NT2/D1 (cell line): ENCODE data around the gene CHL1.

ENCODE experiments used
- DNase-seq: peaks from one replicate; pipeline ENCODE4 v3.0.0-alpha.2; 2011; ENCODE audit warnings: low read depth, low spot score
- H3K27me3 ChIP-seq: 2 replicates; pipeline ENCODE4 v1.6.0; 2011; ENCODE audit warnings: mild to moderate bottlenecking; ENCODE audit not compliant: insufficient read length, insufficient read depth
- H3K36me3 ChIP-seq: 2 replicates; pipeline ENCODE4 v1.6.1; 2011; ENCODE audit warnings: mild to moderate bottlenecking, low read length, mixed read lengths; ENCODE audit not compliant: insufficient read depth, insufficient read length
- H3K4me1 ChIP-seq: 2 replicates; pipeline ENCODE4 v1.5.1; 2011; ENCODE audit not compliant: insufficient read depth, insufficient read length
- H3K4me3 ChIP-seq: 2 replicates; pipeline ENCODE4 v1.5.1; 2011; ENCODE audit warnings: low read depth; ENCODE audit not compliant: insufficient read length
- H3K9ac ChIP-seq: 2 replicates; pipeline ENCODE4 v1.6.0; 2011; ENCODE audit warnings: low read depth; ENCODE audit not compliant: insufficient read length
- H3K9me3 ChIP-seq: 2 replicates; pipeline ENCODE4 v1.5.1; 2011; ENCODE audit warnings: mild to moderate bottlenecking, low read length; ENCODE audit not compliant: insufficient read depth
- SUZ12 ChIP-seq: IDR thresholded peaks from 2 replicates; pipeline ENCODE4 v1.6.1; 2011; ENCODE audit not compliant: insufficient read length, insufficient read depth; ENCODE audit errors: extremely low read depth
- YY1 ChIP-seq: IDR thresholded peaks from 2 replicates; pipeline ENCODE4 v1.6.1; 2011; ENCODE audit not compliant: insufficient read length, insufficient read depth
- ZNF274 ChIP-seq: IDR thresholded peaks from 2 replicates; pipeline ENCODE4 v1.6.1; 2011; ENCODE audit warnings: mild to moderate bottlenecking, low read depth, low read length

The CHL1 gene

GRCh38 chr3:403826-404225, 207.3 kb downstream of the CHL1 start:
- DNase-seq, result no peak
- Histone ChIP-seq H3K27me3 (no peaks in the 10 kb centered on the region), H3K36me3 (no peaks in the 10 kb centered on the region), H3K4me1 (no peaks in the 10 kb centered on the region), H3K9me3 (no peaks in the 10 kb centered on the region), H3K4me3 (no peak overlapping the region), H3K9ac (no peak overlapping the region)
- TF ChIP-seq YY1 (no peak), SUZ12 (no peak), ZNF274 (no peak)

- H3K9me3 ChIP-seq, result no peaks in the 10 kb centered on the region
- no peaks in the 10 kb centered on the region for H3K4me1 ChIP-seq
- TF ChIP-seq ZNF274 (no peak), YY1 (no peak), SUZ12 (no peak)
Measured at GRCh38 chr3:409011-409410, 212.4 kb downstream of the CHL1 start.

GRCh38 chr3:411226-411625, 214.7 kb downstream of the CHL1 start:
- DNase-seq, result no peak
- Histone ChIP-seq H3K4me1 (no peaks in the 10 kb centered on the region), H3K4me3 (no peak overlapping the region), H3K9ac (no peak overlapping the region), H3K9me3 (no peaks in the 10 kb centered on the region), H3K27me3 (no peaks in the 10 kb centered on the region), H3K36me3 (no peaks in the 10 kb centered on the region)
- TF ChIP-seq ZNF274, result no peak
- no peak for TF ChIP-seq SUZ12
- no peak for TF ChIP-seq YY1

More at GRCh38 chr3:409011-409410, 212.4 kb downstream of the CHL1 start:
- Histone ChIP-seq H3K9ac (no peak overlapping the region), H3K4me3 (no peak overlapping the region), H3K27me3 (no peaks in the 10 kb centered on the region), H3K36me3 (no peaks in the 10 kb centered on the region)
- DNase-seq, result no peak

- no peaks in the 10 kb centered on the region for H3K27me3 ChIP-seq
- H3K4me1 ChIP-seq, result no peaks in the 10 kb centered on the region
- no peak for DNase-seq
- no peak overlapping the region for H3K9ac ChIP-seq
- H3K4me3 ChIP-seq, result no peak overlapping the region
- no peaks in the 10 kb centered on the region for H3K36me3 ChIP-seq
- no peak for TF ChIP-seq YY1
- no peak for TF ChIP-seq ZNF274
- TF ChIP-seq SUZ12, result no peak
- no peaks in the 10 kb centered on the region for H3K9me3 ChIP-seq
Measured at GRCh38 chr3:414063-414462, 217.5 kb downstream of the CHL1 start.

GRCh38 chr3:418239-418929, 221.8 kb downstream of the CHL1 start:
- TF ChIP-seq SUZ12 (no peak), ZNF274 (no peak), YY1 (no peak)
- H3K36me3 ChIP-seq, result no peaks in the 10 kb centered on the region
- no peak overlapping the region for H3K9ac ChIP-seq
- H3K4me3 ChIP-seq, result no peak overlapping the region
- H3K27me3 ChIP-seq, result no peaks in the 10 kb centered on the region
- no peak for DNase-seq
- no peaks in the 10 kb centered on the region for H3K9me3 ChIP-seq
- H3K4me1 ChIP-seq, result no peaks in the 10 kb centered on the region

GRCh38 chr3:420584-420983, 224.0 kb downstream of the CHL1 start:
- no peak for DNase-seq
- H3K9me3 ChIP-seq, result no peaks in the 10 kb centered on the region
- no peak overlapping the region for H3K9ac ChIP-seq
- no peaks in the 10 kb centered on the region for H3K36me3 ChIP-seq
- H3K27me3 ChIP-seq, result no peaks in the 10 kb centered on the region
- no peak overlapping the region for H3K4me3 ChIP-seq
- H3K4me1 ChIP-seq, result no peaks in the 10 kb centered on the region
- TF ChIP-seq SUZ12, result no peak
- no peak for TF ChIP-seq ZNF274
- no peak for TF ChIP-seq YY1

- Histone ChIP-seq H3K27me3 (no peaks in the 10 kb centered on the region), H3K4me1 (no peaks in the 10 kb centered on the region), H3K9me3 (no peaks in the 10 kb centered on the region), H3K9ac (no peak overlapping the region), H3K4me3 (no peak overlapping the region), H3K36me3 (no peaks in the 10 kb centered on the region)
- TF ChIP-seq SUZ12, result no peak
- no peak for TF ChIP-seq ZNF274
- no peak for TF ChIP-seq YY1
- no peak for DNase-seq
Measured at GRCh38 chr3:425079-425478, 228.5 kb downstream of the CHL1 start.
